GM18499 (cell line): ENCODE data around the gene FAM13B.
A peak's percentile ranks its signal among the peaks of the same experiment; 100 is the strongest.
"Not testable (repeated sequence)": the region's sequence is repeated elsewhere in the genome, so short reads cannot be mapped to it uniquely, and the experiment has no call there.

Experiments used
- ATAC-seq: cut with Tn5 transposase; IDR thresholded peaks from one replicate; pipeline ENCODE4 v1.9.1; 2021; ENCODE audit warnings: moderate number of reproducible peaks; ENCODE audit not compliant: insufficient read depth, unreplicated experiment

Gene FAM13B

GRCh38 chr5:138035605-138036537 is 3.0 kb upstream of the FAM13B start:
- ATAC-seq, result peak; percentile 39

- no peak for ATAC-seq
Observed at GRCh38 chr5:138033907-138034306, 1.0 kb upstream of the FAM13B start.

GRCh38 chr5:138033386-138033808 is 518 bp upstream of the FAM13B start:
- ATAC-seq, result no peak

- ATAC-seq, result no peak
Observed at GRCh38 chr5:138032028-138032571, 779 bp downstream of the FAM13B start.

GRCh38 chr5:138029944-138030343 is 2.9 kb downstream of the FAM13B start:
- ATAC-seq, result no peak

GRCh38 chr5:138029501-138029900 is 3.4 kb downstream of the FAM13B start:
- no peak for ATAC-seq

GRCh38 chr5:138028971-138029365 is 3.9 kb downstream of the FAM13B start:
- no peak for ATAC-seq

GRCh38 chr5:138028262-138028970 is 4.5 kb downstream of the FAM13B start:
- ATAC-seq, result not testable (repeated sequence)

GRCh38 chr5:138026793-138027192 is 6.1 kb downstream of the FAM13B start:
- ATAC-seq, result not testable (repeated sequence)

- no peak for ATAC-seq
Observed at GRCh38 chr5:138025285-138025684, 7.6 kb downstream of the FAM13B start.

GRCh38 chr5:138024117-138024516 is 8.8 kb downstream of the FAM13B start:
- no peak for ATAC-seq

GRCh38 chr5:138022912-138023311 is 10.0 kb downstream of the FAM13B start:
- no peak for ATAC-seq

GRCh38 chr5:138021771-138022170 is 11.1 kb downstream of the FAM13B start:
- no peak for ATAC-seq

GRCh38 chr5:138018849-138019248 is 14.0 kb downstream of the FAM13B start:
- no peak for ATAC-seq

- no peak for ATAC-seq
Observed at GRCh38 chr5:138015916-138016315, 17.0 kb downstream of the FAM13B start.

- no peak for ATAC-seq
Observed at GRCh38 chr5:138011991-138012390, 20.9 kb downstream of the FAM13B start.

- ATAC-seq, result no peak
Observed at GRCh38 chr5:138000102-138000723, 32.7 kb downstream of the FAM13B start.

- peak; percentile 77 for ATAC-seq
Observed at GRCh38 chr5:137997726-137998213, 35.1 kb downstream of the FAM13B start.

- ATAC-seq, result no peak
Observed at GRCh38 chr5:137995749-137996128, 37.1 kb downstream of the FAM13B start.

GRCh38 chr5:137995077-137995748 is 37.7 kb downstream of the FAM13B start:
- no peak for ATAC-seq
